ENCODE results near the gene FBLN2. TPM values are rescaled to one million over a fixed set of nuclear protein-coding genes. Genes with fewer than 3 reads are reported as not detected.

FBLN2 gene
- total RNA-seq, 1 experiment from 2014 or later, result 0.11 TPM

DNA sequence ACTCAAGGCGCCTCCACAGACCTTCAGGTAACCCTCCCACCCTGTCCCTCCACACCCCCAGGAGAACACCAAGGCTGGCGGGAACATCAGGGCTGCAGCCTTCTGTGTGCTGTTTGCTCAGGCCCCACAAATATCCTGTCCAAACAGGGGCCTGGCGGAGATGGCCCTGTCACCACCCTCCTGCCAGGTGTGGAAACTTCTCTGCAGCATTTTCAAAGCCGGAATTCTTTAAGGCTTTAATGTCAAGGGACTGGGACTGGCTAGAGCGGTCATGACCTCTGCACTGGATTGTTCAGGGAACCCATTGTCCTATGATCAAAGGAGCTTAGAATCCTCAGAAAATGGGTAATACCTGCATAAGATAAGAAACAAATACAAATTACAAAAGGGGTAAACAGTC, 46.6 kb downstream of the FBLN2 start:
- ChIA-PET CTCF (interaction anchor here (0.5 kb wide), 1 partner anchor 21 kb away, joined by 5 read pairs; no protein-coding TSS in a partner anchor), POLR2A (ENCODE audit: unreplicated experiment) (no interaction called here)
- no peak overlapping the region for H3K27ac ChIP-seq (ENCODE audit: low read length)
- no peaks in the 10 kb centered on the region for H3K36me3 ChIP-seq (ENCODE audit: low read depth, low read length)
- H3K4me3 ChIP-seq (ENCODE audit: low read length), result no peak overlapping the region
- no TSS peak for BruUV-seq (replicated peaks)
- no peak overlapping the region for H3K9ac ChIP-seq (ENCODE audit: low read length)
- no peaks in the 10 kb centered on the region for H3K9me2 ChIP-seq (replicated peaks; ENCODE audit: low read length)
- peaks cover 28% of the 10 kb centered on the region for H3K4me1 ChIP-seq (ENCODE audit: insufficient read depth, low read length)
- H4K20me1 ChIP-seq (ENCODE audit: low read length), result no peaks in the 10 kb centered on the region
- intact Hi-C loops (cut with micrococcal nuclease), result no loop called here
- no peaks in the 10 kb centered on the region for H3K79me2 ChIP-seq (ENCODE audit: low read length)
- H3K4me2 ChIP-seq (ENCODE audit: low read length), result no peak overlapping the region
- H2AFZ ChIP-seq (ENCODE audit: low read length), result no peak overlapping the region
- H3K9me3 ChIP-seq (ENCODE audit: low read length), result no peaks in the 10 kb centered on the region
- H3F3A ChIP-seq (ENCODE audit: low read length, unreplicated experiment), result no peaks in the 10 kb centered on the region
- TF ChIP-seq EZH2phosphoT487 (IDR thresholded peaks at IDR 0.05; ENCODE audit: borderline replicate concordance, low read length) (no peak), EZH2 (IDR thresholded peaks at IDR 0.05; ENCODE audit: low read length, unreplicated experiment) (no peak)
- TF ChIP-seq, protein P1, sequence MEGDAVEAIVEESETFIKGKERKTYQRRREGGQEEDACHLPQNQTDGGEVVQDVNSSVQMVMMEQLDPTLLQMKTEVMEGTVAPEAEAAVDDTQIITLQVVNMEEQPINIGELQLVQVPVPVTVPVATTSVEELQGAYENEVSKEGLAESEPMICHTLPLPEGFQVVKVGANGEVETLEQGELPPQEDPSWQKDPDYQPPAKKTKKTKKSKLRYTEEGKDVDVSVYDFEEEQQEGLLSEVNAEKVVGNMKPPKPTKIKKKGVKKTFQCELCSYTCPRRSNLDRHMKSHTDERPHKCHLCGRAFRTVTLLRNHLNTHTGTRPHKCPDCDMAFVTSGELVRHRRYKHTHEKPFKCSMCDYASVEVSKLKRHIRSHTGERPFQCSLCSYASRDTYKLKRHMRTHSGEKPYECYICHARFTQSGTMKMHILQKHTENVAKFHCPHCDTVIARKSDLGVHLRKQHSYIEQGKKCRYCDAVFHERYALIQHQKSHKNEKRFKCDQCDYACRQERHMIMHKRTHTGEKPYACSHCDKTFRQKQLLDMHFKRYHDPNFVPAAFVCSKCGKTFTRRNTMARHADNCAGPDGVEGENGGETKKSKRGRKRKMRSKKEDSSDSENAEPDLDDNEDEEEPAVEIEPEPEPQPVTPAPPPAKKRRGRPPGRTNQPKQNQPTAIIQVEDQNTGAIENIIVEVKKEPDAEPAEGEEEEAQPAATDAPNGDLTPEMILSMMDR (conservative IDR thresholded peaks at IDR 0.05; ENCODE audit: low read depth, low read length), result no peak
- H3K27me3 ChIP-seq (ENCODE audit: low read length), result no peaks in the 10 kb centered on the region
- ATAC-seq (no peak), DNase-seq (no peak)

DNA sequence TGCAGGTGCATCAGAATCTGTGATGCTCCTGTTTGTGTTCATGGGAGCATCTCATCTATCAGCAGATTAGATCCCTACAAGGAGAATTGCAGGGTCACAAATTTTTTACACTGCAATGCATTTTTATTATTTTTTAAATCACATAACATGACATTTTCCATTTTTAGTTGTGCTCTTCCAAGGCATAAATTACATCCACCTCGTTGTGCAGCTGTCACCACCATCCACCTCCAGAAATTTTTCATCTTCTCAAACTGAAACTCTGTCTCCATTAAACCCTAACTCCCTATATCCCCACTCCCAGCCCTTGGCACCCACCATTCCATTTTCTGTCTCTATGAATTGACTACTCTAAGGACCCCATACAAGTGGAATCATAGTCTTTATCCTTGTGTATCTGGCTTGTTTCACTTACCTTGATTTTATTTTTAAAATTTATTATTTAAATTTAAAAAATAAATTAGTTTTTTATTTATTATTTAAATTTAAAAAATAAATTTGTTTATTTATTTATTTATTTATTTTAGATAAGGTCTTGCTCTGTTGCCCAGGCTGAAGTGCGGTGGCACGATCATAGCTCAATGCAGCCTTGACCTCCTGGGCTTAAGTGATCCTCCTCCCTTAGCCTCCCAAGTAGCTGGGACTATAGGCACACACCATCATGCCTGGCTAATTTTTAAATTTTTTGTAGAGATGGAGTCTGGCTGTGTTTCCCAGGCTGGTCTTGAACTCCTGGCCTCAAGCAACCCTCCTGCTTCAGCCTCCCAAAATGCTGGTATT, 47.7 kb downstream of the FBLN2 start:
- H3K4me1 ChIP-seq (ENCODE audit: insufficient read depth, low read length), result peaks cover 36% of the 10 kb centered on the region
- POLR2A ChIA-PET (ENCODE audit: unreplicated experiment), result no interaction called here
- no peak overlapping the region for H3K4me3 ChIP-seq (ENCODE audit: low read length)
- no peaks in the 10 kb centered on the region for H3F3A ChIP-seq (ENCODE audit: low read length, unreplicated experiment)
- no peak overlapping the region for H3K9ac ChIP-seq (ENCODE audit: low read length)
- no peak overlapping the region for H2AFZ ChIP-seq (ENCODE audit: low read length)
- ATAC-seq (no peak), DNase-seq (no peak)
- no peaks in the 10 kb centered on the region for H3K9me2 ChIP-seq (replicated peaks; ENCODE audit: low read length)
- H3K4me2 ChIP-seq (ENCODE audit: low read length), result no peak overlapping the region
- H3K9me3 ChIP-seq (ENCODE audit: low read length), result no peaks in the 10 kb centered on the region
- no TSS peak for BruUV-seq (replicated peaks)
- CTCF ChIA-PET, result no interaction called here
- no peaks in the 10 kb centered on the region for H4K20me1 ChIP-seq (ENCODE audit: low read length)
- H3K27me3 ChIP-seq (ENCODE audit: low read length), result no peaks in the 10 kb centered on the region
- H3K79me2 ChIP-seq (ENCODE audit: low read length), result no peaks in the 10 kb centered on the region
- TF ChIP-seq EZH2 (IDR thresholded peaks at IDR 0.05; ENCODE audit: low read length, unreplicated experiment), result no peak
- TF ChIP-seq, protein P1 (conservative IDR thresholded peaks at IDR 0.05; ENCODE audit: low read depth, low read length), result no peak
- no peak for TF ChIP-seq EZH2phosphoT487 (IDR thresholded peaks at IDR 0.05; ENCODE audit: borderline replicate concordance, low read length)
- intact Hi-C loops (cut with micrococcal nuclease), result no loop called here
- H3K36me3 ChIP-seq (ENCODE audit: low read depth, low read length), result no peaks in the 10 kb centered on the region
- H3K27ac ChIP-seq (ENCODE audit: low read length), result no peak overlapping the region

DNA sequence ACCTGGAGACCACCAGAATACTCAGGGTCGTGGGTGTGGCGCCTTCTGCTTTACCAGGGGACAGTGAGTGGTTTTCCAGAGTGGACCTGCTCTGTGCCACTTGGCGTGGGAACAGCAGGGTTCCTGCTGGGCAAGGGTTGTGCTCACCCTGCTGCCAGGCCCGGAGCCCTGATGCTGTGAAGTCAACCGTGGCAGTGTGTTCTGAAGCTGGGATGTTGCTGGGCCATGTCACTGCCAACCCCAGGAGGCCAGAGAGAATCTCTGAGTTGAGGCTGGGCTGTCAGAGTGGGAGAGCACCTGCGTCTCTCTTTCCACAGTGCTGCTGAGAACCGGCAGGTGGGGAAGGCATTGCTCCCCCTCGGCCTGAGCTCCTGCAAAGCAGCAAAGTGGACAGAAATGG, 48.7 kb downstream of the FBLN2 start:
- Histone ChIP-seq H3K27me3 (ENCODE audit: low read length) (no peaks in the 10 kb centered on the region), H3K4me3 (ENCODE audit: low read length) (no peak overlapping the region), H3K36me3 (ENCODE audit: low read depth, low read length) (no peaks in the 10 kb centered on the region), H3K9ac (ENCODE audit: low read length) (no peak overlapping the region), H3K9me2 (replicated peaks; ENCODE audit: low read length) (no peaks in the 10 kb centered on the region), H3K79me2 (ENCODE audit: low read length) (no peaks in the 10 kb centered on the region), H3K4me1 (ENCODE audit: insufficient read depth, low read length) (peaks cover 39% of the 10 kb centered on the region), H2AFZ (ENCODE audit: low read length) (no peak overlapping the region), H3K27ac (ENCODE audit: low read length) (no peak overlapping the region), H3K4me2 (ENCODE audit: low read length) (no peak overlapping the region), H3F3A (ENCODE audit: low read length, unreplicated experiment) (no peaks in the 10 kb centered on the region), H3K9me3 (ENCODE audit: low read length) (no peaks in the 10 kb centered on the region), H4K20me1 (ENCODE audit: low read length) (no peaks in the 10 kb centered on the region)
- TF ChIP-seq, protein P1 (conservative IDR thresholded peaks at IDR 0.05; ENCODE audit: low read depth, low read length), result no peak
- TF ChIP-seq EZH2 (IDR thresholded peaks at IDR 0.05; ENCODE audit: low read length, unreplicated experiment) (no peak), EZH2phosphoT487 (IDR thresholded peaks at IDR 0.05; ENCODE audit: borderline replicate concordance, low read length) (no peak)
- ATAC-seq (no peak), DNase-seq (no peak)
- no TSS peak for BruUV-seq (replicated peaks)
- intact Hi-C loops (cut with micrococcal nuclease), result no loop called here
- ChIA-PET POLR2A (ENCODE audit: unreplicated experiment) (no interaction called here), CTCF (no interaction called here)

All from PC-3 (cell line).